GM12878 (cell line): Measurements from ENCODE around the gene ITGB2. TPM values are rescaled to one million over a fixed set of nuclear protein-coding genes. Genes with fewer than 3 reads are reported as not detected.

Experiments used
- BACH1 ChIP-seq: fragments of 450-650 bp; IDR thresholded peaks from 2 replicates; pipeline ENCODE4 v1.6.1; 2017; ENCODE audit warnings: mild to moderate bottlenecking, borderline replicate concordance
- BCL11A ChIP-seq: IDR thresholded peaks from 2 replicates; pipeline ENCODE4 v1.6.1; 2011; ENCODE audit warnings: low read depth, low read length
- BHLHE40 ChIP-seq, 2 experiments: fragments of 450-650 bp in 1 of 2; IDR thresholded peaks; 2 replicates each; pipeline ENCODE4 v1.6.1; 2011 to 2017; ENCODE audit warnings: low read depth in 2 of 2, borderline replicate concordance in 1 of 2, improper control_type of control experiment in 1 of 2, low read length in 1 of 2, mild to moderate bottlenecking in 1 of 2
- CHD1 ChIP-seq: IDR thresholded peaks from 2 replicates; pipeline ENCODE4 v1.6.1; 2012; ENCODE audit warnings: low read depth, low read length, improper control_type of control experiment
- CHD2 ChIP-seq: IDR thresholded peaks from 2 replicates; pipeline ENCODE4 v1.6.1; 2011; ENCODE audit warnings: low read depth, low read length, improper control_type of control experiment, borderline replicate concordance
- EZH2 ChIP-seq: IDR thresholded peaks from 2 replicates; pipeline ENCODE4 v1.6.1; 2012; ENCODE audit warnings: low read depth, mild to moderate bottlenecking, control low read depth, inconsistent platforms, low read length, borderline replicate concordance; ENCODE audit not compliant: control insufficient read depth
- GATAD2B ChIP-seq: fragments of 450-650 bp; conservative IDR thresholded peaks from 2 replicates; pipeline ENCODE4 v1.6.1; 2017; ENCODE audit warnings: low read depth, mild to moderate bottlenecking, moderate library complexity
- HDGF ChIP-seq: fragments of 450-650 bp; IDR thresholded peaks from 2 replicates; pipeline ENCODE4 v1.6.1; 2016; ENCODE audit warnings: antibody characterized with exemption
- IKZF1 ChIP-seq: fragments of 450-650 bp; conservative IDR thresholded peaks from 2 replicates; pipeline ENCODE4 v1.6.1; 2017; ENCODE audit warnings: antibody characterized with exemption, mild to moderate bottlenecking
- MAX ChIP-seq: IDR thresholded peaks from 2 replicates; pipeline ENCODE4 v1.6.1; 2012; ENCODE audit warnings: low read depth, low read length, improper control_type of control experiment
- MTA3 ChIP-seq: IDR thresholded peaks from 2 replicates; pipeline ENCODE4 v1.6.1; 2012; ENCODE audit warnings: low read length, inconsistent platforms, borderline replicate concordance
- NBN ChIP-seq: fragments of 450-650 bp; IDR thresholded peaks from 2 replicates; pipeline ENCODE4 v1.6.1; 2016
- PAX5 ChIP-seq: IDR thresholded peaks from 2 replicates; pipeline ENCODE4 v1.6.1; 2011; ENCODE audit warnings: low read depth, low read length, borderline replicate concordance
- PAX8 ChIP-seq: fragments of 450-650 bp; IDR thresholded peaks from 2 replicates; pipeline ENCODE4 v1.6.1; 2017; ENCODE audit warnings: mild to moderate bottlenecking, moderate library complexity
- POLR2A ChIP-seq: IDR thresholded peaks from 2 replicates; pipeline ENCODE4 v1.6.1; 2011; ENCODE audit warnings: low read depth, mild to moderate bottlenecking, low read length
- POLR2AphosphoS2 ChIP-seq: IDR thresholded peaks from 2 replicates; pipeline ENCODE4 v1.6.1; 2011; ENCODE audit warnings: low read depth, mild to moderate bottlenecking, low read length, improper control_type of control experiment, moderate library complexity
- POLR2AphosphoS5 ChIP-seq: IDR thresholded peaks from 2 replicates; pipeline ENCODE4 v1.6.1; 2011; ENCODE audit warnings: mild to moderate bottlenecking, low read length, inconsistent platforms
- POU2F2 ChIP-seq: IDR thresholded peaks from 3 replicates; pipeline ENCODE4 v1.6.1; 2011; ENCODE audit warnings: low read depth, mild to moderate bottlenecking, low read length, borderline replicate concordance
- RB1 ChIP-seq: fragments of 450-650 bp; formaldehyde crosslinking; IDR thresholded peaks from 2 replicates; pipeline ENCODE4 v1.6.1; 2017; ENCODE audit warnings: mild to moderate bottlenecking, borderline replicate concordance
- RUNX3 ChIP-seq: IDR thresholded peaks from 2 replicates; pipeline ENCODE4 v1.6.1; 2012; ENCODE audit warnings: low read length, inconsistent platforms
- SMARCA5 ChIP-seq: fragments of 450-650 bp; IDR thresholded peaks from 2 replicates; pipeline ENCODE4 v1.6.1; 2017; ENCODE audit warnings: mild to moderate bottlenecking
- SRF ChIP-seq, 2 experiments: IDR thresholded peaks; 2 replicates each; pipeline ENCODE4 v1.6.1; 2011; ENCODE audit warnings: low read depth in 2 of 2, low read length in 2 of 2, mild to moderate bottlenecking in 1 of 2, moderate library complexity in 1 of 2
- TCF12 ChIP-seq: IDR thresholded peaks from 2 replicates; pipeline ENCODE4 v1.6.1; 2011; ENCODE audit warnings: low read depth, mild to moderate bottlenecking, low read length
- TCF7 ChIP-seq: IDR thresholded peaks from 2 replicates; pipeline ENCODE4 v1.6.1; 2014; ENCODE audit warnings: antibody characterized with exemption, borderline replicate concordance
- ZNF687 ChIP-seq: fragments of 450-650 bp; IDR thresholded peaks from 2 replicates; pipeline ENCODE4 v1.6.1; 2017; ENCODE audit warnings: mild to moderate bottlenecking, moderate library complexity
- polyA plus RNA-seq, 11 experiments: library from polyadenylated mRNA; depleted of rRNA in 4 of 11; unstranded in 6 of 11; stranded (reverse) in 5 of 11; fragments of >200 nt; fragmentation: Nextera tagmentation in 4 of 11; fragmentation: Illumina TruSeq in 1 of 11; extraction: Ambion mirVana in 4 of 11; extraction: Trizol in 1 of 11; gene quantifications; 1 replicate in 1 of 11; 2 replicates in 10 of 11; pipeline versions ENCODE4 v1.2.1 to v1.2.3, GENCODE V29; 2011 to 2016; ENCODE audit warnings: inconsistent platforms in 2 of 11, missing spikeins in 2 of 11, low read depth in 1 of 11
- total RNA-seq, 4 experiments: library from RNA; depleted of rRNA in 3 of 4; stranded (reverse); fragments of >200 nt in 3 of 4; fragmentation: Illumina TruSeq in 1 of 4; extraction: Trizol in 1 of 4; gene quantifications; 2 replicates each; pipeline versions ENCODE4 v1.2.1 to v1.2.3, GENCODE V29; 2013 to 2021

ITGB2 gene
- total and polyA plus RNA-seq, 10 of the 15 experiments (the other 5 are each of a cell fraction or from before 2014, with no cell fraction given): 8.0 to 172 (median 58.9) TPM

- TF ChIP-seq SRF (IDR thresholded peaks at IDR 0.05; ENCODE audit: low read depth in 2 of 2, low read length in 2 of 2): peak in 1 of 2 experiments; percentile 11; a peak in 1 of 4 replicates
- TF ChIP-seq EZH2: no peak
- TF ChIP-seq POLR2AphosphoS2: 0 out of 2 replicates have a peak, but pooled peaks have one; percentile 55
- peak; percentile 88 for TF ChIP-seq HDGF
- peak; percentile 91 for TF ChIP-seq BACH1
- TF ChIP-seq POU2F2: no peak
- peak; percentile 62; the same call in 1 of the 2 replicates for TF ChIP-seq POLR2AphosphoS5
- TF ChIP-seq TCF12: 0 out of 2 replicates have a peak, but pooled peaks have one; percentile 30
- TF ChIP-seq BHLHE40 (IDR thresholded peaks at IDR 0.05; ENCODE audit: borderline replicate concordance in 1 of 2, low read depth in 2 of 2, low read length in 1 of 2): peak; percentile 91 to 97
- 0 out of 2 replicates have a peak, but pooled peaks have one; percentile 44 for TF ChIP-seq CHD2
- no peak for TF ChIP-seq RUNX3
- peak; percentile 43; the same call in 1 of the 2 replicates for TF ChIP-seq MAX
- no peak for TF ChIP-seq MTA3
- TF ChIP-seq CHD1: 0 out of 2 replicates have a peak, but pooled peaks have one; percentile 57
- no peak for TF ChIP-seq BCL11A
- TF ChIP-seq IKZF1: peak; percentile 97
- peak; percentile 88 for TF ChIP-seq PAX5
- peak; percentile 87 for TF ChIP-seq POLR2A
- TF ChIP-seq TCF7: no peak
- TF ChIP-seq SMARCA5: peak; percentile 63; the same call in 1 of the 2 replicates
- TF ChIP-seq RB1: 0 out of 2 replicates have a peak, but pooled peaks have one; percentile 55
- TF ChIP-seq GATAD2B: peak; percentile 83
- no peak for TF ChIP-seq NBN
- TF ChIP-seq ZNF687: peak; percentile 64
- TF ChIP-seq PAX8: no peak
Measured at GRCh38 chr21:44873356-44874239, 47.1 kb downstream of the ITGB2 start, which contains the start of gene PTTG1IP (continued).
